ENCODE results near the gene MDC1.

MDC1 gene

GRCh38 chr6:30744054-30744805 lies 27.1 kb upstream of the MDC1 start, which contains the start of gene IER3:
IER3 (minus strand) TSS chr6:30744547; CDS start chr6:30744518, 29 bp downstream.
- DNase-seq = peak; percentile 42 to 54

DNA sequence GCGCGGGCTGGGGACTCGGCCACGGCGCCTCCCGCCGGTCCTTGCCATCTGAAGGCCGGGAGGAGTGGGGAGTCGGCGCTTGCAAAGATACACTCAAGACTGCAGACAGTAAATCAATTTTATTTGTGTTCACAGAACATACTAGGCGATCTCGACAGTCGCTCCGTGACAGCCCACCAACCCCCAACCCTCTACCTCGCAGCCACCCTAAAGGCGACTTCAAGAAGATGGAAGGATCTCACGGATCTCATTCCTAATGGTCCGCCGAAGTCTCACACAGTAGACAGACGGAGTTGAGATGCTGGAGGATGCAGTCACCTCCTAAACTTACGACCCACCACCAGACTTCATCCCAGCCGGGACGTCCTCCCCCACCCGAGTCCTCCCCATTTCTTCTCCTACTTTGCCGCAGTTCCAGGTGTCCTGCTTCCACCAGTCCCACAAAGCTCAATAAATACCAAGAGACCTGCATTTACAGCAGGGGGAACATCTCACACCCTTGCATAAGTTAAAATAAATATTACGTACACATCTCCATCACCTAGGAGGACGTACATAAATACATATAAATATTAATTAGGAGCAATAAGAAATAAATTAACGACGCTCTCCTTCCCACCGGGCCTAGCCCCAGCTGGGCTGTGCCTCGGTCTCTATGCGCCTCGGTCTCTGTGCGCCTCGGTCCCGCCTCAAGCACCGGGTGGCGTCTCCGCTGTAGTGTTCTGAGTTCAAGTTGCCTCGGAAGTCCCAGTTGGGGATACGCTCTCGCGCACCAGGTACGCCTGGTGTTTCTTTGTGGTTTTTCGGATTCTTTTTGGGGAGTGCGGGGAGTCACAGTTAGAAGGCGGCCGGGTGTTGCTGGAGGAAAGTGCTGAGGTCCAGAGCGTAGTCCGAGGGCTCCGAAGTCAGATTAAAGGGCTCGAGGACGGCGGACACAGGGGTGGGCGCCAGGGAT lies 26.3 kb upstream of the MDC1 start:
- no peak for DNase-seq

DNA sequence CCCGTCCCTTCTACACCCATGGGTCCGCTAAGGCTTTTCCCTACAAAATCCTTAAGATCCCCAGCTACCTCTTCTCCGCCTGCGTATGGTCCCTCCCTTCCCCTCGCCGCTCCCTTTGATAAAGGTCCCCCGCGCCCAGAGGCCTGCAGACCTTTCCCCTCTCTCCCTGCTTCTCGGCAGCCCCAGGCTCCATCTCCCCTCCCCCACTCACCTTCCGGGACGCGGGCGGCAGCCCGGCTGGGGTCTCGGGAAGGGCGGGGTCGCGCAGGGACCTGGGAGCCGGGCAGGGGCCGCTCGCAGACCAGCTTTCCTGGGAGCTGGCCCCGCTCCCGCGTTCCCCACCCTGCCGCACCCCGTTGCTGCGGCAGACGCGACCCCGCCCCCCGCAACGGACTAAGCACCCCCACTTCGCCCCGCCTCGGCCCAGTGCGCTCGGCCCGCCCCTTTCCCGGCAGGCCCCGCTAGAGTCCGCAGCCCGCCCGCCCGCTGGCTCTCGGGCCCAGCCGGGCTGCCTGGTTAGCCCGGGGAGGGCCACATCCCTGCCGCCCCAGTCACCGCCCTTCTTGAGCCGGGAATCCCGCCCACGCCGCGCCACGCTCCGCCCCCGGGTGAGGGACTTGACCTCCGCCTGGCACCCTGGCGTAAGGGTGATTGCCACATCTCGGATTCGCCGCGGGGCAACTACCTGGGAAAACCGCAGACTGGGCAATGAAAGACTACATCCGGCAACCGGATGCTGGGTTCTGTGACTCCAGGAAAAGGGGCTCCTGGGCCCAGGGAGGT lies 25.4 kb upstream of the MDC1 start, which contains the start of gene FLOT1:
TSS of gene FLOT1 (minus strand) at position 372 of the 783 bp plus-strand sequence. CDS start 498 bp downstream, outside the sequence.
- peak; percentile 73 to 83 for DNase-seq

- no peak for DNase-seq
These were observed 24.8 kb upstream of the MDC1 start for GRCh38 chr6:30741789-30742315.

DNA sequence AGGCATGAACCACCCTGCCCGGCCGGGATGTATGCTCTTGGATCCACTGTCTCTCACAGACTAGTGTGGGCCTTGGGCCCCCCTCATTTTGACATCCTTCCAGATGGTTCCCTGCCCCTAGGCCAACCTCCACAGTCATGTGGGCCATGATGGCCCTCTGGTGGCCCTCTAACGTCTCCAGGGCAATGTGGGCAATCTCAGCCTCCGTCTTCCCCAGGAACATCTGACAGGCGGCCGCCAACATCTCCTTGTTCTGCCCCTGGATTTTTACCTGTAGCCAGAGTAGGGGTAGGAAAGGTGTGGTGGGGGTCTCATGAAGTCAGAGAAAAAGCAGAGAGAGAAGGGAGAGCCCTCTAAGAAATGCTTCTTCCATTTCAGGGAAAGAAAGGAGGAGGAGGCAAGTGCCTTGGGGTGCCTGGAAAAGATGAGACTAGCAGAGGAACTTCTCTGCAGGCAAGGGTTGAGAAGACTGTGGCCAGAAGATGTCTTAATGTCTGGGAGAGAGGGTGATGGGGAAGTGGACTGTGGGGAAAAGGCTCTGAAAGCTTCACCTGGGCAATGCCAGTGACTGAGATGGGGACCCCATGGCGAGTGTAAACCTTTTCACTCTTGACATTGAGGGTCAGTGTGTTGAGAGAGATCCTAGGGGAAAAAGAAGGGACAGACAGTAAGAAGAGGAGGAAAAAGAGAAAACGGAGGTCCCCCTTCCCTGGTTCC lies 24.1 kb upstream of the MDC1 start:
- DNase-seq = no peak

- no peak for DNase-seq
These were observed 23.4 kb upstream of the MDC1 start for GRCh38 chr6:30740540-30740870.

DNA sequence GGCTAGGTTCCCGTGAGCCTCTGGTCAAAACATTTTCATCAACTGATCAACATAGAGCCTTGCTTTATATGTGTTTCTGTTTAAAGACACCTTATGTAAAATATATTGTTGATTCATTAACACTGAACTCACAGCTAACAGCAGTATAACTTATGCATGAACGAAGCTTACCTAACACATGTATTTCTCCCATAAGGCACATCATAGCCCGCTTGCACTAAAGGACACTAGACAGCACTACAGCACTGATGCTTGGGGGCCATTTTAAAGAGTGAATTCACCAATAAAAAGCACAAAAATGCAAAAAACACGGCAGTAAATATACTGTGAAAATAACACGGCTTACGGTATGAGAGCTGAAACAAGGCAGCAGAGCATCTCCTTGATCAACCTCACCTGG lies 21.5 kb upstream of the MDC1 start:
- no peak for DNase-seq

DNA sequence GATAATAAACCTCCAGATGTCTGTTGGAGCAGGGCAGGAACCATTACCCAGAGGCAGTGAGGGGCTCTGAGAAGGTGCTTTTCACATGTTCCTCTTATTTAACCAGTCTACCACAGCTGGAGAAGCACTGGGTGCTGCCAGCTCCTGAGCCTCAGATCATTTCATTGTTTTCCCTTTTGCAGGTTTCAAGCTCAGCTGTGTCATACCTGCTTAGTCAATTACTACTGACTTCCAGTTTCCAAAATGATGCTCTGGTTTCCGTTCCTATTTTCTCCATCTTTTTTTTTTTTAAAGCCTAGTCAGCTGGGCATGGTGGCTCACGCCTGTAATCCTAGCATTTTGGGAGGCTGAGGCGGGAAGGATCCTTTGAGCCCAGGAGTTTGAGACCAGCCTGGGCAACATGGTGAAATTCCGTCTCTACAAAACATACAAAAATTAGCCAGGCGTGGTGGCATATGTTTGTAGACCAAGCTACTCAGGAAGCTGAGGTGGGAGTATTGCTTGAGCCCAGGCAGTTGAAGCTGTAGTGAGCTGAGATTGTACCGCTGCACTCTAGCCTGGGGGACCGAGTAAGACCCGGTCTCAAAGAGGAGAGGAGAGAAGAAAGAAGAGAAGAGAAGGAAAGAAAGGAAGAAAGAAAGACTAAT lies 18.7 kb upstream of the MDC1 start:
- DNase-seq = no peak

DNA sequence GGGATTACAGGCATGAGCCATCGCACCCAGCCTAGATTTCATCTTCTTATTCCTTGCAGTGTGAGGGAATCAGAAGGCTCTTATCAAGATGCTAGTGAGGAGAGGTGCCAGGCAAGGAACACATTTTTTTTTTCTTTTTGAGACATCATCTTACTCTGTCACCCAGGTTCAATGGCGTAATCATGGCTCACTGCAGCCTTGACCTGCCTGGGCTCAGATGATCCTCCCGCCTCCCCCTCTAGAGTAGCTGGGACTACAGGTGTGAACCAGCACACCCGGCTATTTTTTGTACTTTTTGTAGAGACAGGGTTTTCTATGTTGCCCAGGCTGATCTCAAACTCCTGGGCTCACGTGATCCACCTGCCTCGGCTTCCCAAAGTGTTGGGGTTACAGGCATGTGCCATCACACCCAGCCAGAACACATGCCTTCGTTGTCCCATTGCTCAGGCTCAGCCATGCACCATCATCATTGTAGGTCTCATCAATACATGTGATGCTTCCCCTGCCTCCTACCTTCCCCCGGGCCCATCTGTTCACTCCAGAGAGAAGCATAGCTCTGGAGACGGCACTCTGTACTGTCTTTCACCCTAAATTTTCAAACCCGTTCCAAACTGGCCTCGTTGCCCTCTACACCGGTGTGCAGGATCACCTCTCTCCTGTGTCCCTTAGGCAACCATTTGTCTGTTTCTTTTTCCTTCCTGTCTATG lies 15.3 kb upstream of the MDC1 start:
- DNase-seq = no peak

GRCh38 chr6:30730601-30731435 lies 13.7 kb upstream of the MDC1 start:
- peak; percentile 83 for DNase-seq

DNA sequence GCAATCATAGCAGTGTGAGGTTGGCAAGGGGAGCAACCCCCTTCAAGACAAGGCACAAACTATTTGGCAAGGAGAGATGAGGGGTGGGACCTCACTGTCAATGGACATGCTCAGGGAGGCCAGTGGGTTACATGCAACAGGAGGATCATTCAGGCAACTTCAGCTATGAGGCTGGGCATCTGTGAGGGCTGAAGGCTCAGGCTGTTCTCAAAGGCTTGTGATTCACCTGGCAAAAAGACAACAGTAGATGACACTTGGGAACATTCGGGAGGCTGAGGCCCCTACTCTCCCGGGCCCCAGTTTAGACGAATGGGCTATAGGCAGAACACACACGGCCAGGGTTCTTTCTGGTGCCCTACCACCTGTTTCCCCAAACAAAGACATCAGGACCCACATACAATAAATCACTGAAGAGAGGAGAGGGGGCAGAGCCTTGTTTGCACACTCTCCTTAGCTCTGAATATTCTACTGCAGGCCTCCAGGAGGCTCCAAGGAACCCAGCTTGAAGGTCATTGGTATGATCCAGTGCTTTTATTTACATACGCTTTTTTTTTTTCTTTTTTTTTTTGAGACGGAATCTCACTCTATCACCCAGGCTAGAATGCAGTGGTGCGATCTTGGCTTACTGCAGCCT lies 11.0 kb upstream of the MDC1 start:
- no peak for DNase-seq

- DNase-seq = no peak
These were observed 9.7 kb upstream of the MDC1 start for GRCh38 chr6:30726506-30727413.

- DNase-seq = peak in 1 of 2 experiments; percentile 24
These were observed 8.8 kb upstream of the MDC1 start for GRCh38 chr6:30725713-30726505.

DNA sequence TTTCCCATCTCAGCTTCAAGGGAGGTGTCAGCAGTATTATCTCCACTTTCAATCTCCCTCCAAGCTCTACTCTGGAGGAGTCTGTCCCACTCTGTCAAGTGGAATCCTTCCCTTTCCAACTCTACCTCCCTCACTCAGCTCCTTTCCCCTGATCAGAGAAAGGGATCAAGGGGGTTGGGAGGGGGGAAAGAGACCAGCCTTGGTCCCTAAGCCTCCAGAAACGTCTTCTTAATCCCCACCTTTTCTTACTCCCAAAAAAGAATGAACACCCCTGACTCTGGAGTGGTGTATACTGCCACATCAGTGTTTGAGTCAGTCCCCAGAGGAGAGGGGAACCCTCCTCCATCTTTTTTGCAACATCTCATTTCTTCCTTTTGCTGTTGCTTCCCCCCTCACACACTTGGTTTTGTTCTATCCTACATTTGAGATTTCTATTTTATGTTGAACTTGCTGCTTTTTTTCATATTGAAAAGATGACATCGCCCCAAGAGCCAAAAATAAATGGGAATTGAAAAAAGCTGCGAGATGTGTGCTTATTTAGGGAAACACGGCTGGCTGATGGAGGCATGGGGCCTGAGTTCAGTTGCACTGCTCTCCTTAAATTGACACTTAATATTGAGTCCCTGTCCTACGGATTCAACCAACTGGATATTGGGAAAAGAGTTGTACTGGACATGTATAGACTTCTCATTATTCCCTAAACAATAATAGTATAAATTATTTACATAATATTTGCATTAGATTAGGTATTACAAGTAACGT lies 8.0 kb upstream of the MDC1 start:
- DNase-seq = no peak

- DNase-seq = peak in 1 of 2 experiments; percentile 41
These were observed 7.0 kb upstream of the MDC1 start for GRCh38 chr6:30723843-30724741.

Data from NCI-H2081 (cell line).